ENCODE data around the gene AEBP1. TPM values are rescaled to one million over a fixed set of nuclear protein-coding genes. Genes with fewer than 3 reads are reported as not detected.

The AEBP1 gene
- total RNA-seq, 1 experiment from 2014 or later: 49.3 TPM

- H3K4me3 Mint-ChIP-seq: no peak overlapping the region
- no peaks in the 10 kb centered on the region for H3K4me1 ChIP-seq (ENCODE audit: insufficient read depth, low read length)
- peaks cover 3 to 7% of the 10 kb centered on the region in 2 experiments; a peak in 2 of 4 replicates for H3K4me1 Mint-ChIP-seq
- H4K20me1 ChIP-seq (ENCODE audit: control insufficient read depth, insufficient read depth, insufficient read length): no peaks in the 10 kb centered on the region
- H4K91ac ChIP-seq (ENCODE audit: insufficient read length, low read depth, low read length): no peak overlapping the region
- H3T11ph ChIP-seq (ENCODE audit: low read length): no peak overlapping the region
- no peaks in the 10 kb centered on the region for H3K36me3 Mint-ChIP-seq (ENCODE audit: insufficient read depth in 1 of 3, low read depth in 3 of 3)
- H2AFZ ChIP-seq (ENCODE audit: low read length): no peak overlapping the region
- H3K9me3 ChIP-seq (ENCODE audit: control insufficient read depth, low read depth, low read length): no peaks in the 10 kb centered on the region
- H2BK120ac ChIP-seq (ENCODE audit: low read depth, low read length, poor library complexity, severe bottlenecking): no peak overlapping the region
- no peak for TF ChIP-seq CTCF (conservative IDR thresholded peaks at IDR 0.05)
- WGBS (ENCODE audit: extremely low coverage, insufficient read length, low lambda C conversion rate): no CpG with 5 or more reads among the region's 5 CpGs
- DNase-seq: no peak
- no peak overlapping the region for H2BK20ac ChIP-seq (ENCODE audit: low read depth, low read length, poor library complexity, severe bottlenecking)
- H3K79me1 ChIP-seq (ENCODE audit: insufficient read depth, low read depth, low read length, poor library complexity, severe bottlenecking): no peaks in the 10 kb centered on the region
- H4K5ac ChIP-seq (ENCODE audit: insufficient read length, low read depth, low read length): no peak overlapping the region
- no peak overlapping the region for H3K4ac ChIP-seq (ENCODE audit: low read depth, low read length)
- H2BK5ac ChIP-seq (ENCODE audit: insufficient read length, low read length): no peak overlapping the region
- H3K23ac ChIP-seq (ENCODE audit: insufficient read length, low read depth, low read length): no peak overlapping the region
- H4K8ac ChIP-seq (replicated peaks; ENCODE audit: insufficient read length, low read depth, low read length): no peak overlapping the region
- no peak overlapping the region for H3K14ac ChIP-seq (ENCODE audit: insufficient read depth, low read length)
- no peaks in the 10 kb centered on the region for H3K9me3 Mint-ChIP-seq
- no peak overlapping the region for H2BK15ac ChIP-seq (ENCODE audit: low read depth, low read length)
- H2BK12ac ChIP-seq (ENCODE audit: insufficient read length, low read depth, low read length): no peak overlapping the region
- H3K4me2 ChIP-seq (ENCODE audit: insufficient read depth, insufficient read length, low read length): no peak overlapping the region
- H3K9ac ChIP-seq (ENCODE audit: extremely low read depth, insufficient read length, low read length): no peak overlapping the region
- H3K27ac ChIP-seq (ENCODE audit: insufficient read length, low read depth, low read length): no peak overlapping the region
- no peak overlapping the region for H3K18ac ChIP-seq (ENCODE audit: insufficient read length, low read depth, low read length)
- H3K27me3 Mint-ChIP-seq (ENCODE audit: low read depth): peaks cover 4% of the 10 kb centered on the region
- no peak overlapping the region for H3K56ac ChIP-seq (ENCODE audit: insufficient read length, low read depth, low read length)
- H3K79me2 ChIP-seq (ENCODE audit: insufficient read depth, low read length): no peaks in the 10 kb centered on the region
- no peaks in the 10 kb centered on the region for H3K27me3 ChIP-seq (ENCODE audit: insufficient read depth, low read length)
- no peak overlapping the region for H3K27ac Mint-ChIP-seq
- no peaks in the 10 kb centered on the region for H3K23me2 ChIP-seq (ENCODE audit: insufficient read length, low read depth, low read length, poor library complexity, severe bottlenecking)
- H2AK5ac ChIP-seq (ENCODE audit: insufficient read length, low read length): no peak overlapping the region
These were observed 49.8 kb downstream of the AEBP1 start for GRCh38 chr7:44153948-44154335.
